K562 (cell line): Measurements from ENCODE around the gene USP2.

Source experiments
- CTCF ChIP-seq, 3 experiments: IDR thresholded peaks in 2 of 3; conservative IDR thresholded peaks in 1 of 3; 2 replicates each; pipeline ENCODE4 v1.5.1; 2011 to 2012; ENCODE audit warnings: low read length in 3 of 3, mild to moderate bottlenecking in 3 of 3, control low read depth in 2 of 3, improper control_type of control experiment in 1 of 3, inconsistent platforms in 1 of 3, low read depth in 1 of 3, mixed read lengths in 1 of 3, moderate library complexity in 1 of 3; ENCODE audit not compliant: insufficient read depth in 2 of 3
- DEAF1 ChIP-seq: fragments of 450-650 bp; formaldehyde crosslinking; IDR thresholded peaks from 2 replicates; pipeline ENCODE4 v1.4.0; 2020; ENCODE audit warnings: mild to moderate bottlenecking, moderate library complexity
- EGR1 ChIP-seq: fragments of 450-650 bp; conservative IDR thresholded peaks from 2 replicates; pipeline ENCODE4 v1.6.1; 2017; ENCODE audit warnings: mild to moderate bottlenecking
- HDAC2 ChIP-seq: fragments of 450-650 bp; IDR thresholded peaks from 2 replicates; pipeline ENCODE4 v1.6.1; 2016; ENCODE audit warnings: mild to moderate bottlenecking
- HNRNPK ChIP-seq: fragments of 200-400 bp; formaldehyde crosslinking; IDR thresholded peaks from one replicate; pipeline ENCODE4 v1.6.1; 2018; ENCODE audit warnings: mild to moderate bottlenecking, low read depth, low read length; ENCODE audit not compliant: poor library complexity, severe bottlenecking
- YBX1 ChIP-seq: fragments of 450-650 bp; IDR thresholded peaks from 2 replicates; pipeline ENCODE4 v1.7.1; 2016; ENCODE audit warnings: mild to moderate bottlenecking
- ZBTB1 ChIP-seq: sonication (generic); formaldehyde crosslinking; IDR thresholded peaks from 2 replicates; pipeline ENCODE4 v1.8.1; 2023; ENCODE audit warnings: missing genetic modification reagents, low read depth, mild to moderate bottlenecking, borderline replicate concordance
- TF ChIP-seq, protein P1 (sequence below): fragments of 450-650 bp; conservative IDR thresholded peaks from 2 replicates; pipeline ENCODE4 v1.6.1; 2016; ENCODE audit warnings: missing genetic modification characterization, low read depth, mild to moderate bottlenecking, missing compliant biosample characterization, moderate library complexity
- TF ChIP-seq, protein P2 (sequence below), 2 experiments: fragments of 450-650 bp; formaldehyde crosslinking in 1 of 2; IDR thresholded peaks; 2 replicates each; pipeline versions ENCODE4 v1.4.0 to v1.6.1; 2014 to 2020; ENCODE audit warnings: mild to moderate bottlenecking in 2 of 2, borderline replicate concordance in 1 of 2, low read depth in 1 of 2

DNA sequence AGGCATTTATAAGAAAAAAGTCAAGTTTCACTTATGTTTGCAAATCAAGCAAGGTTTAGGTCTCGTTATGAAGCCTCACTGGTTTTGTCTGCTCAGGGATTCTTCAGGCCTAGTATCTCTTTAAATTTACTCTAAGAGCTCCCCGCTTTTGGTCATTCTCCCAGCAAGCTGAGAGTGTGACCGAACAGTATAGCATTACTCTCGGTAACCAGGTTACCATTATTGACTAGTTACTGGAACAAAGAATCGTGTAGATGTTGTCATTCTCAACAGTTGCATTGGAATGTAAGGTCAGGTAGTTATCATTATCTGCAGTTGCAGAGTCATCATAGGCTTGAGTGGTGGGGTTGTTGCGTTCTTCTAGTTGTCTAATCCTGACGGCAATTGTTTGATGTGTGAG, 9.8 kb upstream of the USP2 start:
- TF ChIP-seq CTCF (IDR thresholded peaks at IDR 0.05 in 2 of 3, conservative IDR thresholded peaks at IDR 0.05 in 1 of 3; ENCODE audit: insufficient read depth in 2 of 3, low read depth in 1 of 3, low read length in 3 of 3) (no peak), HNRNPK (no peak), DEAF1 (CRISPR knock-in tag) (no peak), HDAC2 (no peak), ZBTB1 (CRISPR knock-in tag) (no peak), EGR1 (no peak), YBX1 (no peak)
- TF ChIP-seq, protein P1, sequence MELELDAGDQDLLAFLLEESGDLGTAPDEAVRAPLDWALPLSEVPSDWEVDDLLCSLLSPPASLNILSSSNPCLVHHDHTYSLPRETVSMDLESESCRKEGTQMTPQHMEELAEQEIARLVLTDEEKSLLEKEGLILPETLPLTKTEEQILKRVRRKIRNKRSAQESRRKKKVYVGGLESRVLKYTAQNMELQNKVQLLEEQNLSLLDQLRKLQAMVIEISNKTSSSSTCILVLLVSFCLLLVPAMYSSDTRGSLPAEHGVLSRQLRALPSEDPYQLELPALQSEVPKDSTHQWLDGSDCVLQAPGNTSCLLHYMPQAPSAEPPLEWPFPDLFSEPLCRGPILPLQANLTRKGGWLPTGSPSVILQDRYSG (tag), result no peak
- TF ChIP-seq, protein P2, sequence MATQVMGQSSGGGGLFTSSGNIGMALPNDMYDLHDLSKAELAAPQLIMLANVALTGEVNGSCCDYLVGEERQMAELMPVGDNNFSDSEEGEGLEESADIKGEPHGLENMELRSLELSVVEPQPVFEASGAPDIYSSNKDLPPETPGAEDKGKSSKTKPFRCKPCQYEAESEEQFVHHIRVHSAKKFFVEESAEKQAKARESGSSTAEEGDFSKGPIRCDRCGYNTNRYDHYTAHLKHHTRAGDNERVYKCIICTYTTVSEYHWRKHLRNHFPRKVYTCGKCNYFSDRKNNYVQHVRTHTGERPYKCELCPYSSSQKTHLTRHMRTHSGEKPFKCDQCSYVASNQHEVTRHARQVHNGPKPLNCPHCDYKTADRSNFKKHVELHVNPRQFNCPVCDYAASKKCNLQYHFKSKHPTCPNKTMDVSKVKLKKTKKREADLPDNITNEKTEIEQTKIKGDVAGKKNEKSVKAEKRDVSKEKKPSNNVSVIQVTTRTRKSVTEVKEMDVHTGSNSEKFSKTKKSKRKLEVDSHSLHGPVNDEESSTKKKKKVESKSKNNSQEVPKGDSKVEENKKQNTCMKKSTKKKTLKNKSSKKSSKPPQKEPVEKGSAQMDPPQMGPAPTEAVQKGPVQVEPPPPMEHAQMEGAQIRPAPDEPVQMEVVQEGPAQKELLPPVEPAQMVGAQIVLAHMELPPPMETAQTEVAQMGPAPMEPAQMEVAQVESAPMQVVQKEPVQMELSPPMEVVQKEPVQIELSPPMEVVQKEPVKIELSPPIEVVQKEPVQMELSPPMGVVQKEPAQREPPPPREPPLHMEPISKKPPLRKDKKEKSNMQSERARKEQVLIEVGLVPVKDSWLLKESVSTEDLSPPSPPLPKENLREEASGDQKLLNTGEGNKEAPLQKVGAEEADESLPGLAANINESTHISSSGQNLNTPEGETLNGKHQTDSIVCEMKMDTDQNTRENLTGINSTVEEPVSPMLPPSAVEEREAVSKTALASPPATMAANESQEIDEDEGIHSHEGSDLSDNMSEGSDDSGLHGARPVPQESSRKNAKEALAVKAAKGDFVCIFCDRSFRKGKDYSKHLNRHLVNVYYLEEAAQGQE (IDR thresholded peaks at IDR 0.05; ENCODE audit: borderline replicate concordance), result no peak
- TF ChIP-seq, protein P2 (CRISPR knock-in tag; IDR thresholded peaks at IDR 0.05; ENCODE audit: low read depth), result no peak
